SK-N-MC (cell line): ENCODE results near the gene GRAP2.

Source experiments
- DNase-seq: peaks from one replicate; pipeline ENCODE4 v3.0.0-alpha.2; 2011; ENCODE audit warnings: low read depth, low spot score
- H3K27ac ChIP-seq: fragments of 200-600 bp; sonication (generic); 2 replicates; pipeline ENCODE4 v1.5.1; 2016; ENCODE audit warnings: mixed run types
- H3K36me3 ChIP-seq: fragments of 200-600 bp; sonication (generic); 2 replicates; pipeline ENCODE4 v1.6.1; 2017; ENCODE audit warnings: antibody characterized with exemption, low read length, mixed read lengths; ENCODE audit not compliant: insufficient read depth
- H3K4me3 ChIP-seq: fragments of 200-600 bp; sonication (generic); 2 replicates; pipeline ENCODE4 v1.5.1; 2016
- H3K9ac ChIP-seq: fragments of 200-600 bp; sonication (generic); 2 replicates; pipeline ENCODE4 v1.8.0; 2017; ENCODE audit warnings: mixed run types, mixed read lengths; ENCODE audit not compliant: insufficient read length
- H3K9me3 ChIP-seq: fragments of 200-600 bp; sonication (generic); 2 replicates; pipeline ENCODE4 v1.6.1; 2017; ENCODE audit warnings: low read depth, mild to moderate bottlenecking, antibody characterized with exemption, low read length, moderate library complexity, mixed read lengths
- EZH2 ChIP-seq: fragments of 200-600 bp; sonication (generic); IDR thresholded peaks from one replicate; pipeline ENCODE4 v1.6.1; 2017; ENCODE audit warnings: antibody characterized with exemption
- FOXP2 ChIP-seq: optimal IDR thresholded peaks from 2 replicates; pipeline ENCODE3; 2011; ENCODE audit warnings: mild to moderate bottlenecking, moderate library complexity; ENCODE audit not compliant: insufficient read depth; ENCODE audit errors: extremely low read length, control extremely low read depth
- POLR2AphosphoS5 ChIP-seq: IDR thresholded peaks from 2 replicates; pipeline ENCODE4 v1.6.1; 2012; ENCODE audit warnings: mild to moderate bottlenecking, low read depth, low read length, borderline replicate concordance

GRAP2 gene

GRCh38 chr22:40022536-40023240, 121.8 kb downstream of the GRAP2 start:
- Histone ChIP-seq H3K4me3 (no peak overlapping the region), H3K9me3 (no peaks in the 10 kb centered on the region), H3K36me3 (no peaks in the 10 kb centered on the region), H3K27ac (no peak overlapping the region), H3K9ac (no peak overlapping the region)
- no peak for DNase-seq
- TF ChIP-seq EZH2 (no peak), FOXP2 (no peak), POLR2AphosphoS5 (no peak)
